A549 (cell line): ENCODE results near the gene COX19. TPM values are rescaled to one million over a fixed set of nuclear protein-coding genes. Genes with fewer than 3 reads are reported as not detected.
A peak's percentile ranks its signal among the peaks of the same experiment; 100 is the strongest.

Experiments
- ATAC-seq, 2 experiments: fragments of 200-7000 bp in 1 of 2; fragments of >200 bp in 1 of 2; cut with Nextera tagmentation in 1 of 2; cut with Tn5 transposase in 1 of 2; 3 replicates each; pipeline versions ENCODE4 v1.8.0 to v1.9.1; 2018 to 2020; ENCODE audit warnings: mild to moderate bottlenecking in 1 of 2, moderate library complexity in 1 of 2
- CTCF ChIA-PET: fragments of 300-600 bp; sonication (Branson Sonifier 250); formaldehyde crosslinking; extraction: SDS; loops from one replicate; lab custom pipeline; 2021; ENCODE audit warnings: antibody characterized with exemption, inconsistent platforms; lab: Yijun Ruan, JAX
- POLR2A ChIA-PET: fragments of 350-600 bp; formaldehyde crosslinking; extraction: SDS; loops from one replicate; lab custom pipeline; 2021; ENCODE audit warnings: antibody characterized with exemption, inconsistent platforms; lab: Yijun Ruan, JAX
- DNase-seq, 2 experiments: peaks; one replicate each; pipeline versions ENCODE4 v3.0.0 to v3.0.0-alpha.2; 2011 to 2016; ENCODE audit warnings: low read depth in 1 of 2, low spot score in 1 of 2
- FAIRE-seq: peaks from 2 replicates; lab custom pipeline; 2011; peaks lifted over from hg19 to GRCh38; lab: Jason Lieb, UNC
- H3K27ac ChIP-seq, 2 experiments: fragments of >200 bp; sonication (Bioruptor Twin); formaldehyde crosslinking; 3 replicates each; pipeline ENCODE4 v1.5.1; 2016 to 2017
- H3K4me1 ChIP-seq: fragments of >200 bp; sonication (Bioruptor Twin); formaldehyde crosslinking; 3 replicates; pipeline ENCODE4 v1.6.1; 2016
- H3K4me2 ChIP-seq: fragments of >200 bp; sonication (Bioruptor Twin); formaldehyde crosslinking; 3 replicates; pipeline ENCODE4 v1.6.1; 2016
- H3K4me3 ChIP-seq: fragments of >200 bp; sonication (Bioruptor Twin); formaldehyde crosslinking; 3 replicates; pipeline ENCODE4 v1.5.1; 2016
- H3K9me3 ChIP-seq: fragments of >200 bp; sonication (Bioruptor Twin); formaldehyde crosslinking; 3 replicates; pipeline ENCODE4 v1.6.1; 2016
- CEBPB ChIP-seq, 2 experiments: fragments of >200 bp in 1 of 2; sonication (Bioruptor Twin) in 1 of 2; formaldehyde crosslinking in 1 of 2; IDR thresholded peaks; 2 replicates each; pipeline ENCODE4 v1.6.1; 2012 to 2016
- EHF ChIP-seq: fragments of 250-450 bp; sonication (Bioruptor Pico); IDR thresholded peaks from 2 replicates; pipeline ENCODE4 v1.5.0; 2020; ENCODE audit warnings: mild to moderate bottlenecking
- EHMT2 ChIP-seq: fragments of 200-600 bp; sonication (generic); IDR thresholded peaks from 2 replicates; pipeline ENCODE4 v1.6.1; 2016; ENCODE audit warnings: antibody characterized with exemption, low read depth, mild to moderate bottlenecking, moderate library complexity
- HOXA7 ChIP-seq: fragments of 250-450 bp; sonication (Bioruptor Pico); IDR thresholded peaks from 2 replicates; pipeline ENCODE4 v1.5.0; 2020; ENCODE audit warnings: mild to moderate bottlenecking, moderate library complexity
- HOXB5 ChIP-seq: fragments of 250-450 bp; sonication (Bioruptor Pico); IDR thresholded peaks from 2 replicates; pipeline ENCODE4 v1.5.0; 2020; ENCODE audit warnings: mild to moderate bottlenecking, moderate library complexity
- KDM1A ChIP-seq: fragments of 200-600 bp; sonication (generic); IDR thresholded peaks from 2 replicates; pipeline ENCODE4 v1.6.1; 2016; ENCODE audit warnings: low read depth, mild to moderate bottlenecking
- NFE2L2 ChIP-seq: fragments of 150-350 bp; conservative IDR thresholded peaks from 2 replicates; pipeline ENCODE4 v1.6.1; 2014; ENCODE audit warnings: low read length
- PHF8 ChIP-seq: fragments of 200-600 bp; sonication (generic); IDR thresholded peaks from 2 replicates; pipeline ENCODE4 v1.6.1; 2016; ENCODE audit warnings: low read depth, mild to moderate bottlenecking, antibody characterized with exemption, moderate library complexity, borderline replicate concordance
- RAD21 ChIP-seq, 2 experiments: fragments of >200 bp in 1 of 2; sonication (Bioruptor Twin) in 1 of 2; formaldehyde crosslinking in 1 of 2; IDR thresholded peaks in 1 of 2; conservative IDR thresholded peaks in 1 of 2; 2 replicates in 1 of 2; 3 replicates in 1 of 2; pipeline ENCODE4 v1.6.1; 2012 to 2018; ENCODE audit warnings: inconsistent platforms in 1 of 2
- RARB ChIP-seq: fragments of 250-450 bp; sonication (Bioruptor Pico); IDR thresholded peaks from 2 replicates; pipeline ENCODE4 v1.8.0; 2021; ENCODE audit warnings: mild to moderate bottlenecking, moderate library complexity
- RCOR1 ChIP-seq: fragments of 150-350 bp; IDR thresholded peaks from 2 replicates; pipeline ENCODE4 v1.6.1; 2014; ENCODE audit warnings: antibody characterized with exemption, low read length, low read depth
- RFX5 ChIP-seq: fragments of 450-650 bp; IDR thresholded peaks from 2 replicates; pipeline ENCODE4 v1.7.1; 2014; ENCODE audit warnings: antibody characterized with exemption, mild to moderate bottlenecking, moderate library complexity
- SMC3 ChIP-seq: fragments of >200 bp; sonication (Bioruptor Twin); formaldehyde crosslinking; IDR thresholded peaks from 3 replicates; pipeline ENCODE4 v1.6.1; 2018; ENCODE audit warnings: inconsistent platforms
- TFCP2L1 ChIP-seq: fragments of 250-450 bp; sonication (Bioruptor Pico); IDR thresholded peaks from 2 replicates; pipeline ENCODE4 v1.5.0; 2021; ENCODE audit warnings: mild to moderate bottlenecking
- ZNF302 ChIP-seq: fragments of 250-450 bp; sonication (Bioruptor Pico); IDR thresholded peaks from 2 replicates; pipeline ENCODE4 v1.9.0; 2021; ENCODE audit warnings: inconsistent platforms, mild to moderate bottlenecking, moderate library complexity
- ZSCAN20 ChIP-seq: fragments of 250-450 bp; sonication (Bioruptor Pico); IDR thresholded peaks from 2 replicates; pipeline ENCODE4 v1.8.0; 2022; ENCODE audit warnings: mild to moderate bottlenecking, moderate library complexity
- WGBS: methylation state at CpG from one replicate; pipeline ENCODE4 v1.1.6; 2017; ENCODE audit errors: missing lambda C conversion rate; 5-methylcytosine and 5-hydroxymethylcytosine counted together
- polyA plus RNA-seq, 4 experiments: library from polyadenylated mRNA; depleted of rRNA in 3 of 4; stranded (reverse); fragments of >200 nt; fragmentation: RNase III in 1 of 4; extraction: RNeasy Plus Mini Kit Qiagen cat#74134 plus additional on column Dnase treatment in 1 of 4; gene quantifications; 2 replicates in 3 of 4; 3 replicates in 1 of 4; pipeline ENCODE4 v1.2.3, GENCODE V29; 2011 to 2017
- TF ChIP-seq, protein P1 (sequence below): IDR thresholded peaks from 2 replicates; pipeline ENCODE4 v1.6.1; 2012
- TF ChIP-seq, protein P2 (sequence below): fragments of >200 bp; sonication (Bioruptor Twin); formaldehyde crosslinking; IDR thresholded peaks from 3 replicates; pipeline ENCODE4 v1.6.1; 2016
- TF ChIP-seq, protein P3 (sequence below): IDR thresholded peaks from 2 replicates; pipeline ENCODE4 v1.6.1; 2012
- TF ChIP-seq, protein P4 (sequence below): IDR thresholded peaks from 2 replicates; pipeline ENCODE4 v1.6.1; 2012; ENCODE audit warnings: low read depth, borderline replicate concordance
- TF ChIP-seq, protein P5 (sequence below): fragments of 200-600 bp; sonication (generic); IDR thresholded peaks from 2 replicates; pipeline ENCODE4 v1.6.1; 2016; ENCODE audit warnings: antibody characterized with exemption, mild to moderate bottlenecking, moderate library complexity

COX19 gene
- polyA plus RNA-seq, 2 of the 4 experiments (the other 2 are of a cell fraction), result 6.2 to 7.6 TPM

DNA sequence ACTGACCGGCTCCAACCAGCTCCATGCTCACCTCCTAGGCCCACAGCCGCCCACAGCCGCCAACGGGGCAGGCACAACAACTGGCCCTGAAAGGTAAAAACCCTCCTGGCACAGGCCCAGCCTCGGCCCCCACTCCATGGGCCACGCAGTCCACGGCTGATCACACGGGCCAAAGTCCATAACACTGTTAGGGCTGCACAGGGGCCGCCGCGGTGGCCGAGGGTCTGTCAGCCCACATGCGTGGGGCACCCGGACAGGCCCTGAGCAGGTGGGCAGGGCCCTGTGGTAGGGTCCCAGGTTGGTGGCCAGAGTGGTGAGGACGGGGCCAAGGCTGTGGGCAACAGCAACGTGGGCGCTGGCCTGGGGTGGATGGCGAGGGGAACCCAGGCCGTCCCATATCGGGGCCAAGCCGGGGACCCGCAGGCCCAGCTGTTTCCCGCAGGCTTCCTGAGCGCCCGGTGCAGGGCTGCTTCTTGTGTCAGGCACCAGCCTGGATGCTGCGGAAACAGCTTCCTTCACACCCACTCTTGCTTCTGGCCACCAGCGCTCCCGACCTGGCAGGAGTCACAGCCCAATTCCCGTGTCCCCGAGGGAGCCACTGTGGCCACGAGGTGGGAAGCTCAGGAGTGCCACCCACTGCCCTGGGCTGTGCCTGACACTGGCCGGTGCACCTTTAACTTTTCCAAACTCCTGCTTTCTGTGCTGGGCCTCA lies 36.8 kb upstream of the COX19 start:
- Histone ChIP-seq H3K4me2 (no peak overlapping the region), H3K27ac (no peak overlapping the region), H3K4me1 (no peaks in the 10 kb centered on the region), H3K4me3 (no peak overlapping the region), H3K9me3 (no peaks in the 10 kb centered on the region)
- ChIA-PET POLR2A (no interaction called here), CTCF (interaction anchor here (0.8 to 3.5 kb wide), 4 partner anchors 19 to 74 kb away, joined by 3 to 27 read pairs (median 4); no protein-coding TSS in a partner anchor)
- TF ChIP-seq KDM1A (no peak), RCOR1 (no peak), ZNF302 (CRISPR knock-in tag) (no peak), NFE2L2 (no peak), PHF8 (no peak), HOXA7 (CRISPR knock-in tag) (no peak), ZSCAN20 (CRISPR knock-in tag) (no peak), HOXB5 (no peak), RARB (no peak), TFCP2L1 (CRISPR knock-in tag) (no peak), RFX5 (no peak)
- TF ChIP-seq, protein P1, sequence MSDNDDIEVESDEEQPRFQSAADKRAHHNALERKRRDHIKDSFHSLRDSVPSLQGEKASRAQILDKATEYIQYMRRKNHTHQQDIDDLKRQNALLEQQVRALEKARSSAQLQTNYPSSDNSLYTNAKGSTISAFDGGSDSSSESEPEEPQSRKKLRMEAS, result no peak
- TF ChIP-seq, protein P2, sequence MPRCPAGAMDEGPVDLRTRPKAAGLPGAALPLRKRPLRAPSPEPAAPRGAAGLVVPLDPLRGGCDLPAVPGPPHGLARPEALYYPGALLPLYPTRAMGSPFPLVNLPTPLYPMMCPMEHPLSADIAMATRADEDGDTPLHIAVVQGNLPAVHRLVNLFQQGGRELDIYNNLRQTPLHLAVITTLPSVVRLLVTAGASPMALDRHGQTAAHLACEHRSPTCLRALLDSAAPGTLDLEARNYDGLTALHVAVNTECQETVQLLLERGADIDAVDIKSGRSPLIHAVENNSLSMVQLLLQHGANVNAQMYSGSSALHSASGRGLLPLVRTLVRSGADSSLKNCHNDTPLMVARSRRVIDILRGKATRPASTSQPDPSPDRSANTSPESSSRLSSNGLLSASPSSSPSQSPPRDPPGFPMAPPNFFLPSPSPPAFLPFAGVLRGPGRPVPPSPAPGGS, result no peak
- TF ChIP-seq, protein P3, sequence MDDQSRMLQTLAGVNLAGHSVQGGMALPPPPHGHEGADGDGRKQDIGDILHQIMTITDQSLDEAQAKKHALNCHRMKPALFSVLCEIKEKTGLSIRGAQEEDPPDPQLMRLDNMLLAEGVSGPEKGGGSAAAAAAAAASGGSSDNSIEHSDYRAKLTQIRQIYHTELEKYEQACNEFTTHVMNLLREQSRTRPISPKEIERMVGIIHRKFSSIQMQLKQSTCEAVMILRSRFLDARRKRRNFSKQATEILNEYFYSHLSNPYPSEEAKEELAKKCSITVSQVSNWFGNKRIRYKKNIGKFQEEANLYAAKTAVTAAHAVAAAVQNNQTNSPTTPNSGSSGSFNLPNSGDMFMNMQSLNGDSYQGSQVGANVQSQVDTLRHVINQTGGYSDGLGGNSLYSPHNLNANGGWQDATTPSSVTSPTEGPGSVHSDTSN, result no peak
- TF ChIP-seq, protein P4, sequence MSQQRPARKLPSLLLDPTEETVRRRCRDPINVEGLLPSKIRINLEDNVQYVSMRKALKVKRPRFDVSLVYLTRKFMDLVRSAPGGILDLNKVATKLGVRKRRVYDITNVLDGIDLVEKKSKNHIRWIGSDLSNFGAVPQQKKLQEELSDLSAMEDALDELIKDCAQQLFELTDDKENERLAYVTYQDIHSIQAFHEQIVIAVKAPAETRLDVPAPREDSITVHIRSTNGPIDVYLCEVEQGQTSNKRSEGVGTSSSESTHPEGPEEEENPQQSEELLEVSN, result no peak
- TF ChIP-seq, protein P5, sequence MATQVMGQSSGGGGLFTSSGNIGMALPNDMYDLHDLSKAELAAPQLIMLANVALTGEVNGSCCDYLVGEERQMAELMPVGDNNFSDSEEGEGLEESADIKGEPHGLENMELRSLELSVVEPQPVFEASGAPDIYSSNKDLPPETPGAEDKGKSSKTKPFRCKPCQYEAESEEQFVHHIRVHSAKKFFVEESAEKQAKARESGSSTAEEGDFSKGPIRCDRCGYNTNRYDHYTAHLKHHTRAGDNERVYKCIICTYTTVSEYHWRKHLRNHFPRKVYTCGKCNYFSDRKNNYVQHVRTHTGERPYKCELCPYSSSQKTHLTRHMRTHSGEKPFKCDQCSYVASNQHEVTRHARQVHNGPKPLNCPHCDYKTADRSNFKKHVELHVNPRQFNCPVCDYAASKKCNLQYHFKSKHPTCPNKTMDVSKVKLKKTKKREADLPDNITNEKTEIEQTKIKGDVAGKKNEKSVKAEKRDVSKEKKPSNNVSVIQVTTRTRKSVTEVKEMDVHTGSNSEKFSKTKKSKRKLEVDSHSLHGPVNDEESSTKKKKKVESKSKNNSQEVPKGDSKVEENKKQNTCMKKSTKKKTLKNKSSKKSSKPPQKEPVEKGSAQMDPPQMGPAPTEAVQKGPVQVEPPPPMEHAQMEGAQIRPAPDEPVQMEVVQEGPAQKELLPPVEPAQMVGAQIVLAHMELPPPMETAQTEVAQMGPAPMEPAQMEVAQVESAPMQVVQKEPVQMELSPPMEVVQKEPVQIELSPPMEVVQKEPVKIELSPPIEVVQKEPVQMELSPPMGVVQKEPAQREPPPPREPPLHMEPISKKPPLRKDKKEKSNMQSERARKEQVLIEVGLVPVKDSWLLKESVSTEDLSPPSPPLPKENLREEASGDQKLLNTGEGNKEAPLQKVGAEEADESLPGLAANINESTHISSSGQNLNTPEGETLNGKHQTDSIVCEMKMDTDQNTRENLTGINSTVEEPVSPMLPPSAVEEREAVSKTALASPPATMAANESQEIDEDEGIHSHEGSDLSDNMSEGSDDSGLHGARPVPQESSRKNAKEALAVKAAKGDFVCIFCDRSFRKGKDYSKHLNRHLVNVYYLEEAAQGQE, result no peak
- no peak for DNase-seq
- WGBS, result 92% methylated on average over 25 of the region's 32 CpGs
- peak in 1 of 2 experiments; percentile 10; a peak in 2 of 6 replicates for ATAC-seq
- no peak for FAIRE-seq

DNA sequence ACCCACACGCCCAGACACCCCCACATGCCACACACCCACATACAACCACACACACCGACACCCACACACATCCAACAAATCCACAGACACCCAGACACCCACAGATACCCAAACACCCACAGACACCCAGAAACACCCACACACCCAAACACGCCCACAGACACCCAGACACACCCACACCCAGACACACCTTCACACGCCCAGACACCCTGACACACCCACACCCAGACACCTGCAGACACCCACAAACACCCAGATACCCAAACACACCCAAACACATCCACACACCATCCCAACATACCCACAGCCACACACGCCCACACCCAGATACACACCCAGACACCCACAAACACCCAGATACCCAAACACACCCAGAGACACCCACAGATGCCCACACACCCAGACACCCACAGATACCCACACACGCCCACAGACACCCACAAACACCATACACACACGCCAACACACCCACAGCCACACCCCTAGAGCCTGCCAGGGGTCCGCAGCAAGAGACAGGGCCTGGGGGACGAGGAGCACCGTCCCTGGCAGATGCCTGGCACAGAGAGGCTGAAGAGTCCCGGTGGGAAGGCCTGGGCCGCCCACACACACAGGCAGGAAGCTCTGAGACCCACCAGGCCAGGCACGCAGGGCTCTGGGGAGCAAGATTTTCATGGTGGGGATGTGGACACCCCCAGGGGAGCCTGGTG lies 36.1 kb upstream of the COX19 start:
- H3K4me2 ChIP-seq, result no peak overlapping the region
- no peak for DNase-seq
- TF ChIP-seq, protein P1, result no peak
- no peak for TF ChIP-seq EHMT2
- no peak for TF ChIP-seq PHF8
- TF ChIP-seq SMC3, result no peak
- TF ChIP-seq, protein P2, result no peak
- no peak for TF ChIP-seq EHF (CRISPR knock-in tag)
- no peak for TF ChIP-seq RAD21 (conservative IDR thresholded peaks at IDR 0.05 in 1 of 2, IDR thresholded peaks at IDR 0.05 in 1 of 2)
- TF ChIP-seq CEBPB (IDR thresholded peaks at IDR 0.05), result no peak
- no peak overlapping the region for H3K27ac ChIP-seq
- H3K4me1 ChIP-seq, result no peaks in the 10 kb centered on the region
- H3K4me3 ChIP-seq, result no peak overlapping the region
- 89% methylated on average over 6 of the region's 13 CpGs for WGBS
- no peak for FAIRE-seq
- POLR2A ChIA-PET, result no interaction called here
- H3K9me3 ChIP-seq, result no peaks in the 10 kb centered on the region
- CTCF ChIA-PET, result interaction anchor here (1.2 to 3.5 kb wide), 3 partner anchors 19 to 54 kb away, joined by 3 to 27 read pairs (median 6); no protein-coding TSS in a partner anchor
- ATAC-seq, result no peak
